Mucosa of descending colon (tissue), 3 donors: ENCODE data around the gene PITPNM2. TPM values are rescaled to one million over a fixed set of nuclear protein-coding genes. Genes with fewer than 3 reads are reported as not detected.

Experiments
- ATAC-seq: fragments of 200-7000 bp; cut with Tn5 transposase; one replicate; pipeline ENCODE4 v1.9.1; 2020; ENCODE audit warnings: mild to moderate bottlenecking, moderate library complexity
- DNase-seq, 3 donors: peaks; one replicate each; pipeline ENCODE4 v3.0.0-alpha.2; 2020
- H3K36me3 ChIP-seq: fragments of 200-600 bp; one replicate; pipeline ENCODE4 v1.8.0; 2021; ENCODE audit warnings: low read depth, mild to moderate bottlenecking
- H3K4me1 ChIP-seq: fragments of 200-600 bp; one replicate; pipeline ENCODE4 v1.8.0; 2021; ENCODE audit warnings: low read depth, mild to moderate bottlenecking
- H3K4me3 ChIP-seq: fragments of 200-600 bp; one replicate; pipeline ENCODE4 v1.8.0; 2021; ENCODE audit warnings: mild to moderate bottlenecking
- H3K9me3 ChIP-seq: fragments of 200-600 bp; one replicate; pipeline ENCODE4 v1.8.0; 2021; ENCODE audit warnings: mild to moderate bottlenecking
- intact Hi-C, 2 donors: fragments of 100-400 bp; cut with DNase I in 1 of 2; cut with micrococcal nuclease in 1 of 2; formaldehyde crosslinking; loops; one replicate each; pipeline versions ENCODE4 v1.11.0 to v1.11.1; 2022; cut with DNase I, micrococcal nuclease
- total RNA-seq, 3 donors: library from RNA; stranded (reverse); fragmentation: NEBNext Ultra II Directional in 2 of 3; extraction: Animal tissue kit (Norgen Biotek cat#: 25700) in 2 of 3; gene quantifications; one replicate each; pipeline versions ENCODE4 v1.2.1 to v1.2.4, GENCODE V29; 2021 to 2023
- TF ChIP-seq, protein P1 (sequence below): fragments of 200-600 bp; IDR thresholded peaks from one replicate; pipeline ENCODE4 v1.8.0; 2022; ENCODE audit warnings: antibody characterized with exemption, mild to moderate bottlenecking
- donor health status: DM: no; HTN: no; CAD: no; lungs with moderate emphysema.
- donor health status: DM: no; HTN: no; CAD: no.
- donor health status: DM: no; HTN: yes; CAD: no.

The PITPNM2 gene
- total RNA-seq, 3 donors from 2014 or later, result 16.7 to 22.7 (median 20.8) TPM

DNA sequence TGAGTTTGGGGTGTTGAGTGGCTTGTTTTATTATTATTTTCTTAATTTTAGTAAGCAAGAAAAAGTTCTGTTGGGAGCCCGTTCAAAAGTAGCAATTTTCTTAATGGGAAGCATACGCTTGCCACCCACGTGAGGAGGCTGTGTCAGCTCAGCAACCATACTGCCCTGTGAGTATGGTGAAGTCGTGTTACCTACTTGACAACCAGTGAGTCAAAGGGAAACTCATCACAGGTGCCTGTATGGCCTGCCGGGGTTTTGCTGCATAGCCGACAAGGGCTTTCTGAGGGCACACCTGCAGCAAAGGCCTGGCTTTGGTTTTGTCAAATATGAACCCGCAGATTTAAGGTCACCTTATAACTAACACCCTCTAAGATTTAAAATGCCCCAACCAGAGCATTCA, 31.1 kb downstream of the PITPNM2 start:
- DNase-seq (no peak), ATAC-seq (peak; percentile 11)
- Histone ChIP-seq H3K4me1 (peaks cover 16% of the 10 kb centered on the region), H3K9me3 (no peaks in the 10 kb centered on the region), H3K36me3 (no peaks in the 10 kb centered on the region), H3K4me3 (no peak overlapping the region)
- intact Hi-C loops, result no loop called here
- TF ChIP-seq, protein P1, sequence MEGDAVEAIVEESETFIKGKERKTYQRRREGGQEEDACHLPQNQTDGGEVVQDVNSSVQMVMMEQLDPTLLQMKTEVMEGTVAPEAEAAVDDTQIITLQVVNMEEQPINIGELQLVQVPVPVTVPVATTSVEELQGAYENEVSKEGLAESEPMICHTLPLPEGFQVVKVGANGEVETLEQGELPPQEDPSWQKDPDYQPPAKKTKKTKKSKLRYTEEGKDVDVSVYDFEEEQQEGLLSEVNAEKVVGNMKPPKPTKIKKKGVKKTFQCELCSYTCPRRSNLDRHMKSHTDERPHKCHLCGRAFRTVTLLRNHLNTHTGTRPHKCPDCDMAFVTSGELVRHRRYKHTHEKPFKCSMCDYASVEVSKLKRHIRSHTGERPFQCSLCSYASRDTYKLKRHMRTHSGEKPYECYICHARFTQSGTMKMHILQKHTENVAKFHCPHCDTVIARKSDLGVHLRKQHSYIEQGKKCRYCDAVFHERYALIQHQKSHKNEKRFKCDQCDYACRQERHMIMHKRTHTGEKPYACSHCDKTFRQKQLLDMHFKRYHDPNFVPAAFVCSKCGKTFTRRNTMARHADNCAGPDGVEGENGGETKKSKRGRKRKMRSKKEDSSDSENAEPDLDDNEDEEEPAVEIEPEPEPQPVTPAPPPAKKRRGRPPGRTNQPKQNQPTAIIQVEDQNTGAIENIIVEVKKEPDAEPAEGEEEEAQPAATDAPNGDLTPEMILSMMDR, result no peak

GRCh38 chr12:123118497-123118896, 32.4 kb downstream of the PITPNM2 start:
- TF ChIP-seq, protein P1, result no peak
- Histone ChIP-seq H3K4me1 (peaks cover 16% of the 10 kb centered on the region), H3K4me3 (no peak overlapping the region), H3K9me3 (no peaks in the 10 kb centered on the region), H3K36me3 (no peaks in the 10 kb centered on the region)
- ATAC-seq, result peak; percentile 54
- DNase-seq, result peak in 2 of 3 donors; percentile 57
- intact Hi-C loops, result no loop called here

- DNase-seq (peak in 1 of 3 donors; percentile 45), ATAC-seq (peak; percentile 39)
- peaks cover 6% of the 10 kb centered on the region for H3K4me1 ChIP-seq
- no peak overlapping the region for H3K4me3 ChIP-seq
- TF ChIP-seq, protein P1, result no peak
- intact Hi-C loops, result no loop called here
- H3K9me3 ChIP-seq, result no peaks in the 10 kb centered on the region
- no peaks in the 10 kb centered on the region for H3K36me3 ChIP-seq
Measured at GRCh38 chr12:123115409-123116121, 35.3 kb downstream of the PITPNM2 start.

GRCh38 chr12:123114304-123115083, 36.4 kb downstream of the PITPNM2 start:
- no peaks in the 10 kb centered on the region for H3K4me1 ChIP-seq
- TF ChIP-seq, protein P1, result no peak
- ATAC-seq, result no peak
- H3K36me3 ChIP-seq, result no peaks in the 10 kb centered on the region
- DNase-seq, result no peak
- intact Hi-C loops, result no loop called here
- H3K9me3 ChIP-seq, result no peaks in the 10 kb centered on the region
- no peak overlapping the region for H3K4me3 ChIP-seq

DNA sequence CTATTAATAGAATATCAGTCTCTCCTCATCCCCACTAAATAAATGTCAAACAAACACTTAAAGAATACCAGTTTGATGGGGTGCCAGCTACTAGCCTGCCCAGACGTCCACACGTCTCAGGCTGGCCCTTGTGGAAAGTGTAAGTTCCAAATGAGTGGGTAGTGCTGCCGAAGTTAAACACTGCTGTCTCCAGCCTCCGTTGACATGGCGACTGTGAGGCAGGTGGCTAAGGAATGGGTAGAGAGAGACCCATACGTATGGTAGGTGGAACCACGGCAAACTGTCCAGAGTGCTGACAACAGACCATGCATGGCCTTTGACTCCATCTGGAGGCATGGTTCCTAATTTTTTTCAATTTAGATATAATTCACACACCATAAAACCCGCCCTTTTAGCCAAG, 37.9 kb downstream of the PITPNM2 start:
- TF ChIP-seq, protein P1, result no peak
- intact Hi-C loops, result no loop called here
- H3K4me1 ChIP-seq, result no peaks in the 10 kb centered on the region

More for the DNA sequence above, 37.9 kb downstream of the PITPNM2 start:
- Histone ChIP-seq H3K4me3 (no peak overlapping the region), H3K9me3 (no peaks in the 10 kb centered on the region), H3K36me3 (no peaks in the 10 kb centered on the region)
- DNase-seq, result no peak
- ATAC-seq, result no peak
